Measurements from ENCODE around the gene LSM7. TPM values are rescaled to one million over a fixed set of nuclear protein-coding genes. Genes with fewer than 3 reads are reported as not detected.

The LSM7 gene
- total RNA-seq, 2 experiments from 2014 or later = 164 to 321 TPM

- Histone ChIP-seq H3K36me3 (ENCODE audit: insufficient read depth, low read length) (peaks cover 22% of the 10 kb centered on the region), H2AFZ (ENCODE audit: low read length) (no peak overlapping the region), H3K4me3 (ENCODE audit: low read depth, low read length, poor library complexity, severe bottlenecking) (no peak overlapping the region), H3K9me2 (ENCODE audit: insufficient read depth, low read length) (no peaks in the 10 kb centered on the region), H3K79me2 (ENCODE audit: insufficient read depth, low read depth, low read length) (no peaks in the 10 kb centered on the region), H3K9me3 (ENCODE audit: low read length) (no peaks in the 10 kb centered on the region), H3K4me1 (ENCODE audit: insufficient read depth, low read length, poor library complexity, severe bottlenecking) (no peaks in the 10 kb centered on the region), H4K20me1 (ENCODE audit: insufficient read depth, low read length) (no peaks in the 10 kb centered on the region), H3K27ac (ENCODE audit: low read depth, low read length, poor library complexity, severe bottlenecking) (no peak overlapping the region), H3K4me2 (ENCODE audit: low read length) (no peak overlapping the region)
- intact Hi-C loops (cut with micrococcal nuclease; ENCODE audit: unreplicated experiment) = no loop called here
- DNase-seq (ENCODE audit: low spot score) = no peak
- TF ChIP-seq EZH2phosphoT487 (IDR thresholded peaks at IDR 0.05; ENCODE audit: borderline replicate concordance, low read depth, low read length) (no peak), CTCF (conservative IDR thresholded peaks at IDR 0.05; ENCODE audit: low read length) (no peak)
- CTCF ChIA-PET (ENCODE audit: unreplicated experiment) = no interaction called here
- POLR2A ChIA-PET = no interaction called here
- BruUV-seq (replicated peaks) = no TSS peak
Measured at GRCh38 chr19:2356036-2356646, 27.8 kb upstream of the LSM7 start.

- H3K9me3 ChIP-seq (ENCODE audit: low read length) = no peaks in the 10 kb centered on the region
- ChIA-PET CTCF (ENCODE audit: unreplicated experiment) (no interaction called here), POLR2A (no interaction called here)
- H3K4me3 ChIP-seq (ENCODE audit: low read depth, low read length, poor library complexity, severe bottlenecking) = no peak overlapping the region
- no peaks in the 10 kb centered on the region for H3K4me1 ChIP-seq (ENCODE audit: insufficient read depth, low read length, poor library complexity, severe bottlenecking)
- H3K4me2 ChIP-seq (ENCODE audit: low read length) = no peak overlapping the region
- DNase-seq (ENCODE audit: low spot score) = no peak
- TF ChIP-seq CTCF (conservative IDR thresholded peaks at IDR 0.05; ENCODE audit: low read length) (no peak), EZH2phosphoT487 (IDR thresholded peaks at IDR 0.05; ENCODE audit: borderline replicate concordance, low read depth, low read length) (no peak)
- no peaks in the 10 kb centered on the region for H4K20me1 ChIP-seq (ENCODE audit: insufficient read depth, low read length)
- no peaks in the 10 kb centered on the region for H3K9me2 ChIP-seq (ENCODE audit: insufficient read depth, low read length)
- no peak overlapping the region for H3K27ac ChIP-seq (ENCODE audit: low read depth, low read length, poor library complexity, severe bottlenecking)
- H3K79me2 ChIP-seq (ENCODE audit: insufficient read depth, low read depth, low read length) = no peaks in the 10 kb centered on the region
- no TSS peak for BruUV-seq (replicated peaks)
- no peak overlapping the region for H2AFZ ChIP-seq (ENCODE audit: low read length)
- intact Hi-C loops (cut with micrococcal nuclease; ENCODE audit: unreplicated experiment) = no loop called here
- peaks cover 26% of the 10 kb centered on the region for H3K36me3 ChIP-seq (ENCODE audit: insufficient read depth, low read length)
Measured at GRCh38 chr19:2355168-2356035, 27.0 kb upstream of the LSM7 start.

GRCh38 chr19:2354670-2355069 is 26.3 kb upstream of the LSM7 start:
- no peak for TF ChIP-seq CTCF (conservative IDR thresholded peaks at IDR 0.05; ENCODE audit: low read length)
- POLR2A ChIA-PET = no interaction called here
- CTCF ChIA-PET (ENCODE audit: unreplicated experiment) = no interaction called here

More at GRCh38 chr19:2354670-2355069, 26.3 kb upstream of the LSM7 start:
- BruUV-seq (replicated peaks) = no TSS peak
- Histone ChIP-seq H3K4me1 (ENCODE audit: insufficient read depth, low read length, poor library complexity, severe bottlenecking) (no peaks in the 10 kb centered on the region), H3K4me2 (ENCODE audit: low read length) (no peak overlapping the region), H3K4me3 (ENCODE audit: low read depth, low read length, poor library complexity, severe bottlenecking) (no peak overlapping the region), H3K79me2 (ENCODE audit: insufficient read depth, low read depth, low read length) (no peaks in the 10 kb centered on the region), H4K20me1 (ENCODE audit: insufficient read depth, low read length) (no peaks in the 10 kb centered on the region), H3K27ac (ENCODE audit: low read depth, low read length, poor library complexity, severe bottlenecking) (no peak overlapping the region), H3K36me3 (ENCODE audit: insufficient read depth, low read length) (peaks cover 26% of the 10 kb centered on the region), H3K9me2 (ENCODE audit: insufficient read depth, low read length) (no peaks in the 10 kb centered on the region), H2AFZ (ENCODE audit: low read length) (no peak overlapping the region), H3K9me3 (ENCODE audit: low read length) (no peaks in the 10 kb centered on the region)
- no peak for DNase-seq (ENCODE audit: low spot score)
- intact Hi-C loops (cut with micrococcal nuclease; ENCODE audit: unreplicated experiment) = no loop called here

Data from OCI-LY7 (cell line).